ENCODE data around the gene PGBD1. TPM values are rescaled to one million over a fixed set of nuclear protein-coding genes. Genes with fewer than 3 reads are reported as not detected.

Gene PGBD1
- total RNA-seq, 2 donors from 2014 or later: 7.3 to 8.3 TPM

GRCh38 chr6:28337121-28337520 lies 55.7 kb downstream of the PGBD1 start:
- Histone ChIP-seq H3K9me3 (no peaks in the 10 kb centered on the region), H3K27ac (peak overlapping the region; percentile 92 to 94)

GRCh38 chr6:28340310-28341095 lies 59.1 kb downstream of the PGBD1 start:
- no peak for DNase-seq (ENCODE audit: low spot score)
- Histone ChIP-seq H3K4me1 (ENCODE audit: control insufficient read depth in 1 of 2, low read depth in 2 of 2) (peaks cover 5 to 8% of the 10 kb centered on the region in 2 donors), H3K27me3 (replicated peaks; ENCODE audit: insufficient read depth) (no peaks in the 10 kb centered on the region), H3K9me3 (no peaks in the 10 kb centered on the region), H3K36me3 (no peaks in the 10 kb centered on the region), H3K27ac (no peak overlapping the region), H3K4me3 (no peak overlapping the region)
- no peak for ATAC-seq (ENCODE audit: insufficient number of reproducible peaks, low FRiP score, low read depth)
- TF ChIP-seq CTCF (IDR thresholded peaks at IDR 0.05): no peak

More at GRCh38 chr6:28337121-28337520, 55.7 kb downstream of the PGBD1 start:
- TF ChIP-seq CTCF (IDR thresholded peaks at IDR 0.05): no peak
- H3K4me1 ChIP-seq (ENCODE audit: control insufficient read depth in 1 of 2, low read depth in 2 of 2): peaks cover 8 to 12% of the 10 kb centered on the region in 2 donors
- no peaks in the 10 kb centered on the region for H3K27me3 ChIP-seq (replicated peaks; ENCODE audit: insufficient read depth)
- no peaks in the 10 kb centered on the region for H3K36me3 ChIP-seq
- no peak for DNase-seq (ENCODE audit: low spot score)
- peak overlapping the region; percentile 80 for H3K4me3 ChIP-seq
- no peak for ATAC-seq (ENCODE audit: insufficient number of reproducible peaks, low FRiP score, low read depth)

DNA sequence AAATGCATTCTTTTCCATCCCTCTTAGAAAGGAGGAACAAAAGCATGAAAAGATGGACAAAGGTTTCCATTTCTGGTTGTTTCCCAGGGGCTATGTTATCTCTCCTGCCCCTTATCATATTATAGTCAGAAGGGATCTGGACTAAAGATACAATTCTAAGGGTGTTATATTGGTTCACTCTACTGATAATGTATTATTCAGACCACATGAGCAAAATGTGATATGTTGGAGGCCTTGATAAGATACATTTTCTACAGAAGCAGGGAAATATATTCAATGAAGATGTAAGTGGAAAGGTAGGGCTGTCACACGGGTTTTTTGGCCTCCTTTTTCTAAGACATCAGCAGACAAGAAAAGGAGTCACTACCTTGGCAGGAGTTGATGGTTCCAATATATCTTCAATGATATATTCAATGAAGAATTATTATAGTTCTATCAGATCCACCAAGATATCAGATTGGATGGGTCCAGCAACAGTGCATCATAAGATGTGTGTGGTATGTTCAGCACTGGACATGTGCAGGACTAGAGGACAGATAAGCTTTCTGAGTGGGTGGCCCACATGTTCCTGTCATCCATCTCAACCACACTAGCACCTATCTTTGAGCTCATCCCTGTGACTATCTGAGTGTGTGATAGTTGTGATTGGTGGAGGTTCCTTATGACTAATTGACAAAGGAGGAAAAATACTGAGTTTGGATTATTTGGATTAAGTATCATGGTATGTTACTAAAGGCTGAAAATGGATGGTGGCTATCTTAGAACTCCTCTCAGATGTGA lies 62.7 kb downstream of the PGBD1 start:
- H3K4me1 ChIP-seq (ENCODE audit: control insufficient read depth in 1 of 2, low read depth in 2 of 2): no peaks in the 10 kb centered on the region
- no peak for TF ChIP-seq CTCF (IDR thresholded peaks at IDR 0.05)
- DNase-seq (ENCODE audit: low spot score) (no peak), ATAC-seq (ENCODE audit: insufficient number of reproducible peaks, low FRiP score, low read depth) (no peak)
- no peaks in the 10 kb centered on the region for H3K27me3 ChIP-seq (replicated peaks; ENCODE audit: insufficient read depth)
- no peaks in the 10 kb centered on the region for H3K9me3 ChIP-seq
- H3K27ac ChIP-seq: no peak overlapping the region
- H3K36me3 ChIP-seq: no peaks in the 10 kb centered on the region
- no peak overlapping the region for H3K4me3 ChIP-seq

DNA sequence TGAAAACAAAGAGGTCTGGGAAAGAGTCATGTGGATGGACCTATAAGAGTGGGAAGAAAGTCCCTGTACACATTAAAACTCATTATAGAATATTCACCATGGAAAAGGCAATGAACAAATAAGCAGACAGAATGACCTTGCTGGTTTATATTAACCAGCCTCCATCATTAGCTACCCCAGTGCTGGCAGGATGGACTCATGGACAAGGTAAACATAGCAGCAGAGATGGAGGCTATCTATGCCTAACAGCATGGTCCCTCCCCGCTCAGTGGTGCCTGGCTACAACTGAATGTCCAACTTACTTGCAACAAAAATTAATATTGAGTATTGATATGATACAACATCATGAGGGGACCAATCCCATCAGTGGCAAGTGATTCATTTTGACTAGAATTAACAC lies 63.8 kb downstream of the PGBD1 start:
- H3K4me1 ChIP-seq (ENCODE audit: control insufficient read depth in 1 of 2, low read depth in 2 of 2): peaks cover 0 to under 1% of the 10 kb centered on the region in 2 donors

More for the DNA sequence above, 63.8 kb downstream of the PGBD1 start:
- Histone ChIP-seq H3K9me3 (no peaks in the 10 kb centered on the region), H3K27ac (no peak overlapping the region), H3K4me3 (no peak overlapping the region), H3K36me3 (no peaks in the 10 kb centered on the region), H3K27me3 (replicated peaks; ENCODE audit: insufficient read depth) (no peaks in the 10 kb centered on the region)
- ATAC-seq (ENCODE audit: insufficient number of reproducible peaks, low FRiP score, low read depth) (no peak), DNase-seq (ENCODE audit: low spot score) (no peak)
- no peak for TF ChIP-seq CTCF (IDR thresholded peaks at IDR 0.05)

All from thoracic aorta (tissue), 2 donors.